ENCODE measurements around the gene LDLRAD3. TPM values are rescaled to one million over a fixed set of nuclear protein-coding genes. Genes with fewer than 3 reads are reported as not detected.

Gene LDLRAD3
- total and polyA plus RNA-seq, 7 experiments from 2014 or later = 0.08 to 6.9 (median 0.41) TPM; not detected in 3

Small RNA genes within 50 kb of the gene (microRNA-seq; reads per million reads assigned to microRNA genes)
- gene MIR3973 (ENCODE audit: borderline microRNAs expressed) = not detected

Measured in naive thymus-derived CD4-positive, alpha-beta T cell (primary cell).